SKM-1 treated with dmso at 0.1 percent for 144 hours (cell line): ENCODE measurements around the gene LTBR.

ENCODE experiments used
- DNase-seq: peaks from one replicate; lab custom pipeline; 2025; ENCODE audit not compliant: unreplicated experiment; lab: John Stamatoyannopoulos, UW

LTBR gene

DNA sequence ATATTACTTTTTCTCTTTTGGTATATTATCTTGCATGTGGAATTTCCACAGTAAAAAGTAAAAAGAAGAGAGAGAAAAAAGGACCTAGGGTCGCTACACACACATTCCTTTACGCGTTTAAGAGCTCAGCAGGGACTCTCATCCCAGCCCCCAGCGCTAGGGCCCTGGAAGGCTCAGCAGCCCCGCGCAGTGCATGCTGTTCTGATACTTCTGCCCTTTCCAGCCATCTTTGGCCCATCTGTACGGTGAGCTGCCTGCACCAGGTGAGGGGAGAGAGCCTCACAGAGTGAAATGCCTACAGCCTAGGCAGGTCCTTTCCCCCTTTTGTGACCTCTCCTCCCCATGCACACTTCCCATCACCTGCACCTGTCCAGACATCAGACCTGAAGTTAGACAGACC, 1.6 kb upstream of the LTBR start:
- no peak for DNase-seq

GRCh38 chr12:6382982-6383381, 980 bp upstream of the LTBR start:
- no peak for DNase-seq

DNA sequence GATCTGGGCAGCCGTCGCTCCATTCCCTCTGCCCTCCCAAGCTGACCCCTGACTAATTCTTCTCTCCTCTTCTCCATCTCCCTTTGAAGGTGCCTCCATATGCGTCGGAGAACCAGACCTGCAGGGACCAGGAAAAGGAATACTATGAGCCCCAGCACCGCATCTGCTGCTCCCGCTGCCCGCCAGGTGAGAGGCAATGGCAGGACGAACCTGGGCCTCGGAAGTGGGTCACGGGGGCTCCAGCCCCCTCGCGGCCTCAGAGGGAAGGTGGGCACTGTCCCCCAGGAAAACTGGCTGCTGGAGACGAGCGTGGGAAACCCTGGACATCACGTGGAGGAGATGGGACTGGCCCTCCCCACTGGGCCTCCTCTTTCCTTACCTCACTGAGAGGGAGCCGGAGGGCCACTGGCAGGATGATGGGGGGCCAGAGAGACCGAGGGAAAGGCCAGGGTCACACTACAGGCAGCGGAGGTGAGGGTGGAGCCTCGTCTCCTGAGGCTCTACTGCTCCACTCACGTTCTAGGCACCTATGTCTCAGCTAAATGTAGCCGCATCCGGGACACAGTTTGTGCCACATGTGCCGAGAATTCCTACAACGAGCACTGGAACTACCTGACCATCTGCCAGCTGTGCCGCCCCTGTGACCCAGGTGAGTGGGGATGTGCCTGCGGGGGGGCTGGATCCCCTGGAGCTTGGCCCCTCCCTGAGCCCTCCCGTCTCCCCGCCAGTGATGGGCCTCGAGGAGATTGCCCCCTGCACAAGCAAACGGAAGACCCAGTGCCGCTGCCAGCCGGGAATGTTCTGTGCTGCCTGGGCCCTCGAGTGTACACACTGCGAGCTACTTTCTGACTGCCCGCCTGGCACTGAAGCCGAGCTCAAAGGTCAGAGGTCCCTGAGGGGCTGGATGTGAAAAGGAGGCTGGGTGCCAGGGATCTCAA, 806 bp downstream of the LTBR start:
- DNase-seq, result no peak

DNA sequence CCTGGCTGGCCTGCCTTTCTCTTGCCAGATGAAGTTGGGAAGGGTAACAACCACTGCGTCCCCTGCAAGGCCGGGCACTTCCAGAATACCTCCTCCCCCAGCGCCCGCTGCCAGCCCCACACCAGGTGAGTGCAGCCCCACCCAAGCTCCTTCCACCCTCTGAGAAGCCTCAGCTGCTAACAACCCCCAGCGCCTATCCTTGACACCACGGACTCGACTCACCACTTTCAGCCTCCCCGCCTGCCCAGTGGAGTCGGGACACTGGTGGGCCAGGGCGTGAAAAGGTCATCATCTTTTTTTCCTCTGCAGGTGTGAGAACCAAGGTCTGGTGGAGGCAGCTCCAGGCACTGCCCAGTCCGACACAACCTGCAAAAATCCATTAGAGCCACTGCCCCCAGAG, 2.1 kb downstream of the LTBR start:
- no peak for DNase-seq

GRCh38 chr12:6386491-6386890, 2.5 kb downstream of the LTBR start:
- no peak for DNase-seq

GRCh38 chr12:6387541-6387940, 3.6 kb downstream of the LTBR start:
- DNase-seq, result no peak

GRCh38 chr12:6390084-6390799, 6.3 kb downstream of the LTBR start:
- no peak for DNase-seq

- DNase-seq, result no peak
Observed at GRCh38 chr12:6391013-6391412, 7.1 kb downstream of the LTBR start.

- DNase-seq, result peak; percentile 42
Observed at GRCh38 chr12:6392504-6392903, 8.5 kb downstream of the LTBR start.

DNA sequence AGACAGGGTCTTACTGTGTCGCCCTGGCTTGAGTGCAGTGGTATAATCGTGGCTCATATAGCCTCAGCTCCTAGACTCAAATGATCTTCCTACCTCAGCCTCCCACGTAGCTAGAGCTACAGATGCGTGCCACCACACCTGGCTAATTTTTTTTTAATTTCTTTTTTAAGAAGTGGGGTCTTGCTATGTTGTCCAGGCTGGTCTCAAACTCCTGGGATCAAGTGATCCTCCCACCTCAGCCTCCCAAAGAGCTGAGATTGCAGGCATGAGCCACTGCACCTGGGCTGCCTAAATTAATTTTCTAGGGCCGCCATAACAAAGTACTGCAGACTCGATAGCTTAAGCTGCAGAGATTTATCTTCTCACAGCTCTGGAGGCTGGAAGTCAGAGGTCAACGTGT, 9.1 kb downstream of the LTBR start:
- no peak for DNase-seq

DNA sequence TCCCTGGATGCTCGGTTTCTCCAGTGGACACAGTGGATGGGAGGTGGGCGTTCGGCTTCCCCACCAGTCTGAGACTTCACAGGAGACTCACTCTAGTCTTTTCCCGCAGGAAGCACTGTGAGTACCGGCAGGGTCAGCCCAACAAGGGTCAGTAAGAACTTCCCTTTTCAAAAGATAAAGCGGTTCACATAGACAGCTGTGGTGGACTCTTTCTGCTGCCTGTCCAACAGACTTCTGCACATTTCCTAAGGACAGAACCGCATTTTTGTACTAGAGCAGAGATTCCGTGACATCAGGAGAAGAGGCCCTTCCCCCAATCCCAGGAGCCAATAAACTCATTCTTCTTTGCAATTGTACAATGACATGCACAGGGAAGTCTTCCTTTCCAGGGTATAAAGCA, 10.4 kb downstream of the LTBR start:
- DNase-seq, result peak; percentile 26

- no peak for DNase-seq
Observed at GRCh38 chr12:6396031-6396430, 12.1 kb downstream of the LTBR start.

- no peak for DNase-seq
Observed at GRCh38 chr12:6399884-6400644, 16.1 kb downstream of the LTBR start.

- no peak for DNase-seq
Observed at GRCh38 chr12:6404390-6404789, 20.4 kb downstream of the LTBR start.

- no peak for DNase-seq
Observed at GRCh38 chr12:6405963-6406362, 22.0 kb downstream of the LTBR start.

DNA sequence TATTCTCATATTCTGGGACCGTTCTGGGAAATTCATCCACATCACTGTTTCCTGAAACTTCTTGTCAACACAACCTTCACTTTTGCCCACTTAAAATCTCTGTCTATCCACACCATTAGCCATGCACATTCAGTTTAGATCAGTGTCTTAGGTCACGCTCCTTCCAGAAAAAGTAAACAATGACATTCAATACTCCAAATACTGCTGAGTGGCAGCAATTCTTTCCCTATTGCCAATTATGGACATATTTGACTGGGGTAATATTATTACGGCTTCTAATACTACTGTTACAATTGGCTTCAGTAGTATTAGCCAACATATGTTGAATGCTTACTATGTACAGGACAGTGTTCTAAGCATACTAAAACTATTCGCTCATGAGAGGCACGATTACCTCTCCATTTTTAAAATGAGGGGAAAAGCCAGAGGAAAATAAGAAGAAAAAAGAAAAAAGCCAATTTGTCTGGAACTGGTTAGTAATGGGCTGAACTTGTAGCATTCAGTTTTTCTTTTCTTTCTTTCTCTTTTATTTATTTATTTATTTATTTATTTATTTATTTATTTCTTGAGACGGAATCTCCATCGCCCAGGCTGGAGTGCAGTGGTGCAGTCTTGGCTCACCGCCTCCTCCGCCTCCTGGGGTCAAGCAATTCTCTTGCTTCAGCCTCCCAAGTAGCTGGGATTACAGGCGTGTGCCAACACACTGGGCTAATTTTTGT, 23.4 kb downstream of the LTBR start:
- DNase-seq, result no peak

DNA sequence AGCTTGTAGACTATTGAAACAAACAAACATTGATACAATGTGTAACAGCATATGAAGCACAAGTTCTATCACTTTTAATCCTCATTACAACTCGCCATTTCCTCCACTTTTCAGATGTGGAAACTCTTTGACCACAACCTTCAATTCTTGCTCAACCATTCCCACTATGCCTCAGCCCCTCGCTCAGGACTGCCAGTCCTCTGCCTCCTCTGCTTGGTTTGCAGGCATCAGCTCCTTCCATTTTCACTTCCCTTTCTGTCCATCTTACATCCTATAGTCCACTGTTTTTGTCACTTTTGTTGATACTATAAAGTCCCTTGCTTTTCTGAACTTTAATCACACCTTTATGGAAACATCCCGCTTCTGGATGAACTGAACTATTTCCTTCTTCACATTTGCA, 32.6 kb downstream of the LTBR start:
- DNase-seq, result peak; percentile 79

DNA sequence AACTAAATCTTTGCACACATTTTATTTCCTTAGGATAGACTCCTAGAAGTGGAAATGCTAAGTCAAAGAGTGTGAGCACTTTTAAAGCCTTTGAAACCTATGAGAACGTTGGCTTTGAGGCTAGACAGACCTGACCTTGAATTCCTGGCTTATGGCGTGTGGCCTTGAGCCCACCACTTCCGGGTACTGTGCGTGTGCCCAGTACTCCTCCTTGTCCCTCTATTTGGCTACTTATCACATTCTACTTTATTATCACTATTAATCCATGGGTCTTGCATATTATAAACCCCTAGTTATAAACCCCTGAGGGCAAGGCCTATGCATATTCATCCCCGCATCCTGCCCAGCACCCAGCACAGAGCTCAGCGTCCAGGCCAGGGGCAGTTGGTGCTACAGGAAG, 34.8 kb downstream of the LTBR start:
- DNase-seq, result no peak

- DNase-seq, result no peak
Observed at GRCh38 chr12:6420364-6420763, 36.4 kb downstream of the LTBR start.

DNA sequence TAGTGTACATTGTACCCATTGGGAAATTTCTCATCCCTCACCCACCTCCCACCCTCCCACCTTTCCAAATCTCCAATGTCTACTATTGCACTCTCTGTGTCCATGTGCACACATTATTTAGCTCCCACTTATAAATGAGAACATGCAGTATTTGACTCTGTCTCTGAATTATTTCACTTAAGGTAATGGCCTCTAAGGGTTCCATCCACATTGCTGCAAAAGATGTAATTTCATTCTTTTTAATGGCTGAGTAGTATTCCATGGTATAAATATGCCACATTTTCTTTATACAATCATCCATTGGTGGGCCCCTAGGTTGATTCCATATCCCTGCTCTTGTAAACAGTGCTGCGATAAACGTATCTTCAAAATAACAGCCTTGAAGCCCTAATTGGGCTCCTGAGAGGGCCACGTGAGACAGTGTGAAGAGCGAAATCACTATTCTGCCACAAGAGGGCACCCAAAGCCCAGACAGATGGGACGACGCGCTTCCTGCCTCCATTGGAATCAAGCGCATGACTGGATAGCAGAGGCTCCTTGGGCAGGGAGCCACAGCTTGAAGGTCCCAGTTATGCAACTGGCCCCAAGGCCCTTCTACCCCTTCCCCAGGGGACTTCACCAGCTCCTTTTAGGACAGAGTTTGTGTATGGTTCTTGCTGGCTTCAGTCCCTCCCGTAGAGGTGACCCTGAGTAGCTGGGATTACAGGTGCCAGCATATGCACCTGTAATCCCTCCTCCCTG, 39.5 kb downstream of the LTBR start:
- DNase-seq, result peak; percentile 60
